ENCODE measurements around the gene GGTLC1.
A peak's percentile ranks its signal among the peaks of the same experiment; 100 is the strongest.

GGTLC1 gene

DNA sequence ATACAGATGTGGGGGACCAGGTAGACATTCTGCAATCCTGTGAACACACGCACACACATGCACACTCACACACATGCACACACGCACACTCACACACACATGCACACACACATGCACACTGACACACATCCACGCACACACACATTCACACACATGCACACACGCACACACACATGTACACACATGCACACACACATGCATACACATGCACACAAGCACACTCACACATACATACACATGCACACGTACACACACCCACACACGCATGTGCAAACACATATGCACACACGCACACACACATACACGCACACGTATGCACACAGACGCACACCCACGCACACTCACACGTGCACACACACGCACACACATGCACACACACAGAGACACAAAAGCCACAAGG lies 14.3 kb upstream of the GGTLC1 start:
- H3K27ac ChIP-seq (ENCODE audit: extremely low read depth, low read depth, low read length), result no peak overlapping the region
- TF ChIP-seq ZFHX2 (tag by site-specific recombination; conservative IDR thresholded peaks at IDR 0.05) (0 out of 2 replicates have a peak, but pooled peaks have one; percentile 21), ZNF558 (tag by site-specific recombination; IDR thresholded peaks at IDR 0.05) (no peak), ZNF274 (IDR thresholded peaks at IDR 0.05; ENCODE audit: low read length) (no peak), ZNF274 (tag by site-specific recombination; IDR thresholded peaks at IDR 0.05; ENCODE audit: borderline replicate concordance) (peak; percentile 18; the same call in 1 of the 2 replicates)
- TF ChIP-seq, protein P1, sequence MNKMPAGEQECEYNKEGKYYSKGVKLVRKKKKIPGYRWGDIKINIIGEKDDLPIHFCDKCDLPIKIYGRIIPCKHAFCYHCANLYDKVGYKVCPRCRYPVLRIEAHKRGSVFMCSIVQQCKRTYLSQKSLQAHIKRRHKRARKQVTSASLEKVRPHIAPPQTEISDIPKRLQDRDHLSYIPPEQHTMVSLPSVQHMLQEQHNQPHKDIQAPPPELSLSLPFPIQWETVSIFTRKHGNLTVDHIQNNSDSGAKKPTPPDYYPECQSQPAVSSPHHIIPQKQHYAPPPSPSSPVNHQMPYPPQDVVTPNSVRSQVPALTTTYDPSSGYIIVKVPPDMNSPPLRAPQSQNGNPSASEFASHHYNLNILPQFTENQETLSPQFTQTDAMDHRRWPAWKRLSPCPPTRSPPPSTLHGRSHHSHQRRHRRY (tag by site-specific recombination; IDR thresholded peaks at IDR 0.05), result 0 out of 2 replicates have a peak, but pooled peaks have one; percentile 20
- TF ChIP-seq, protein P2, sequence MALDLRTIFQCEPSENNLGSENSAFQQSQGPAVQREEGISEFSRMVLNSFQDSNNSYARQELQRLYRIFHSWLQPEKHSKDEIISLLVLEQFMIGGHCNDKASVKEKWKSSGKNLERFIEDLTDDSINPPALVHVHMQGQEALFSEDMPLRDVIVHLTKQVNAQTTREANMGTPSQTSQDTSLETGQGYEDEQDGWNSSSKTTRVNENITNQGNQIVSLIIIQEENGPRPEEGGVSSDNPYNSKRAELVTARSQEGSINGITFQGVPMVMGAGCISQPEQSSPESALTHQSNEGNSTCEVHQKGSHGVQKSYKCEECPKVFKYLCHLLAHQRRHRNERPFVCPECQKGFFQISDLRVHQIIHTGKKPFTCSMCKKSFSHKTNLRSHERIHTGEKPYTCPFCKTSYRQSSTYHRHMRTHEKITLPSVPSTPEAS (tag by site-specific recombination; IDR thresholded peaks at IDR 0.05), result peak; percentile 98

DNA sequence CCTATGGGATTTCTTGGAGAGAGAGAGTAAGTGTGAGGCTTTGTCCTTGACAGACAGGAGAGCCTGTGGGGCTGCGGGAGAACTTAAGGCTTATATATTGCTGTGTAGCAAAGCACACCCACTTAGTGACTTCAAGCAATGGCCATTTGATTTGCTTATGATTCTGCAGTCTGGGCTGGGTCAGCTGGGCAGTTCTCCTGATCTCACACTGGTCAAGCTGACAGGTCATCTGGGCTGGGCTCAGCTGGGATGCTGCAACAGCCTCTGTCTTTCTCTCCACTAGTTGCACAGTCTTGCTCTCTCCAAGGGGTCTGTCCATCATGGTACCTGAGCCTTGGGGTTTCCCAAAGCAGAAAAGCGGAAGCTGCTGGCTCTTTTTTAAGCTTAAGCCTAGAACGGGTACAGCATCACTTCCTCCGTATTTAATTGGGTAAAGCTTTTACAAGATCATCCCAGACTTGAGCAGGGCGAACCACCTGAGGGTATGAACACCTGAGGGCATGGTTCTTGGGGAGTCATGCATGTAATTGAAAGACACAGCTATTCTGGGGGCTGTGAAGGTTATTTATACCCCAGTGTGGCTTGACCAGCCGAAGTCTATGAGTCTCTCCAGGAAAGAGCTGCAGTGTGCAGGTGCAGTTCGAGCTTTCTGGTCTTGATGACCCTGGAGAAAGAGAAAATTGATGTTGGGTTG lies 13.3 kb upstream of the GGTLC1 start:
- POLR2A ChIA-PET, result no interaction called here
- H3K9me3 ChIP-seq (ENCODE audit: control insufficient read depth, insufficient read depth, low read depth, low read length), result no peaks in the 10 kb centered on the region
- H3K27ac ChIP-seq (ENCODE audit: extremely low read depth, low read depth, low read length), result no peak overlapping the region
- H3K4me3 ChIP-seq (ENCODE audit: low read depth, low read length), result no peak overlapping the region
- CTCF ChIA-PET, result interaction anchor here (0.6 to 1.0 kb wide), 2 partner anchors 119 to 916 kb away, joined by 3 read pairs; no protein-coding TSS in a partner anchor
- no peaks in the 10 kb centered on the region for H3K4me1 ChIP-seq (ENCODE audit: control insufficient read depth, insufficient read depth, low read length)
- H3K36me3 ChIP-seq (ENCODE audit: control insufficient read depth in 2 of 2, insufficient read depth in 1 of 2, low read length in 2 of 2), result no peaks in the 10 kb centered on the region
- TF ChIP-seq ZNF626 (tag by site-specific recombination; IDR thresholded peaks at IDR 0.05) (no peak), ZBTB48 (tag by site-specific recombination; IDR thresholded peaks at IDR 0.05) (no peak), ZNF354C (tag by site-specific recombination; IDR thresholded peaks at IDR 0.05; ENCODE audit: borderline replicate concordance, low read depth) (no peak), ZNF792 (tag by site-specific recombination; IDR thresholded peaks at IDR 0.05) (no peak), ZNF555 (tag by site-specific recombination; conservative IDR thresholded peaks at IDR 0.05) (no peak), WT1 (tag by site-specific recombination; IDR thresholded peaks at IDR 0.05) (no peak), ZNF274 (IDR thresholded peaks at IDR 0.05; ENCODE audit: low read length) (no peak), ZNF274 (tag by site-specific recombination; IDR thresholded peaks at IDR 0.05; ENCODE audit: borderline replicate concordance) (no peak)
- TF ChIP-seq, protein P3, sequence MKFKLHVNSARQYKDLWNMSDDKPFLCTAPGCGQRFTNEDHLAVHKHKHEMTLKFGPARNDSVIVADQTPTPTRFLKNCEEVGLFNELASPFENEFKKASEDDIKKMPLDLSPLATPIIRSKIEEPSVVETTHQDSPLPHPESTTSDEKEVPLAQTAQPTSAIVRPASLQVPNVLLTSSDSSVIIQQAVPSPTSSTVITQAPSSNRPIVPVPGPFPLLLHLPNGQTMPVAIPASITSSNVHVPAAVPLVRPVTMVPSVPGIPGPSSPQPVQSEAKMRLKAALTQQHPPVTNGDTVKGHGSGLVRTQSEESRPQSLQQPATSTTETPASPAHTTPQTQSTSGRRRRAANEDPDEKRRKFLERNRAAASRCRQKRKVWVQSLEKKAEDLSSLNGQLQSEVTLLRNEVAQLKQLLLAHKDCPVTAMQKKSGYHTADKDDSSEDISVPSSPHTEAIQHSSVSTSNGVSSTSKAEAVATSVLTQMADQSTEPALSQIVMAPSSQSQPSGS (tag by site-specific recombination; IDR thresholded peaks at IDR 0.05; ENCODE audit: low read depth), result no peak
- TF ChIP-seq, protein P4, sequence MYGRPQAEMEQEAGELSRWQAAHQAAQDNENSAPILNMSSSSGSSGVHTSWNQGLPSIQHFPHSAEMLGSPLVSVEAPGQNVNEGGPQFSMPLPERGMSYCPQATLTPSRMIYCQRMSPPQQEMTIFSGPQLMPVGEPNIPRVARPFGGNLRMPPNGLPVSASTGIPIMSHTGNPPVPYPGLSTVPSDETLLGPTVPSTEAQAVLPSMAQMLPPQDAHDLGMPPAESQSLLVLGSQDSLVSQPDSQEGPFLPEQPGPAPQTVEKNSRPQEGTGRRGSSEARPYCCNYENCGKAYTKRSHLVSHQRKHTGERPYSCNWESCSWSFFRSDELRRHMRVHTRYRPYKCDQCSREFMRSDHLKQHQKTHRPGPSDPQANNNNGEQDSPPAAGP (tag by site-specific recombination; IDR thresholded peaks at IDR 0.05), result no peak

More for the DNA sequence above, 14.3 kb upstream of the GGTLC1 start:
- Histone ChIP-seq H3K36me3 (ENCODE audit: control insufficient read depth in 2 of 2, insufficient read depth in 1 of 2, low read length in 2 of 2) (no peaks in the 10 kb centered on the region), H3K9me3 (ENCODE audit: control insufficient read depth, insufficient read depth, low read depth, low read length) (no peaks in the 10 kb centered on the region), H3K4me1 (ENCODE audit: control insufficient read depth, insufficient read depth, low read length) (no peaks in the 10 kb centered on the region), H3K4me3 (ENCODE audit: low read depth, low read length) (no peak overlapping the region)
- ChIA-PET POLR2A (no interaction called here), CTCF (interaction anchor here (1.0 kb wide), 1 partner anchor 915 kb away, joined by 3 read pairs; no protein-coding TSS in a partner anchor)

DNA sequence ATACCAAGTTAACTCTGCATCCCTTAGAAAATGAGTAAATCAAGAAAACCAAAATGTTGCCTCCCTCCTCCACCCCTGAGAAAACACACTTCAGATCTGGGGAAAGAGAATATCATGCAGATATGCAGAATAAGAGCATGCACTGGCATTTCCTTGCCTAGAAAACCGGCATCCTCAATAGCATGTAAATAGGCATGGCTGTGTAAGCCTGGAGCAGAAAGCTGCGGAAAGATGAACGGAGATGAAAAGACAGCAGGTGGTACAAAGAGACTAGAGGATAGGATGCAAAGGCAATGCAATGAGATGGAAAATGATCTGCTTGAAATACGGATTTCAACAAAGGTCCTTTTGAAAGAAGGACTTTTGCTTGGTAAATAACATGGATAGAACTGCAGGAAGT lies 10.3 kb upstream of the GGTLC1 start:
- H3K9me3 ChIP-seq (ENCODE audit: control insufficient read depth, insufficient read depth, low read depth, low read length), result no peaks in the 10 kb centered on the region
- ChIA-PET CTCF (interaction anchor here (0.8 kb wide), 1 partner anchor 21 kb away, joined by 3 read pairs; no protein-coding TSS in a partner anchor), POLR2A (no interaction called here)
- H3K4me1 ChIP-seq (ENCODE audit: control insufficient read depth, insufficient read depth, low read length), result no peaks in the 10 kb centered on the region
- no peaks in the 10 kb centered on the region for H3K36me3 ChIP-seq (ENCODE audit: control insufficient read depth in 2 of 2, insufficient read depth in 1 of 2, low read length in 2 of 2)
- H3K4me3 ChIP-seq (ENCODE audit: low read depth, low read length), result no peak overlapping the region
- H3K27ac ChIP-seq (ENCODE audit: extremely low read depth, low read depth, low read length), result no peak overlapping the region
- TF ChIP-seq ZIC2 (tag by site-specific recombination; IDR thresholded peaks at IDR 0.05) (no peak), ZNF23 (tag by site-specific recombination; IDR thresholded peaks at IDR 0.05; ENCODE audit: borderline replicate concordance) (no peak), ZNF174 (tag by site-specific recombination; IDR thresholded peaks at IDR 0.05) (no peak), MYNN (tag by site-specific recombination; IDR thresholded peaks at IDR 0.05; ENCODE audit: borderline replicate concordance) (no peak), ZNF670 (tag by site-specific recombination; IDR thresholded peaks at IDR 0.05; ENCODE audit: low read depth) (no peak)
- TF ChIP-seq, protein P5, sequence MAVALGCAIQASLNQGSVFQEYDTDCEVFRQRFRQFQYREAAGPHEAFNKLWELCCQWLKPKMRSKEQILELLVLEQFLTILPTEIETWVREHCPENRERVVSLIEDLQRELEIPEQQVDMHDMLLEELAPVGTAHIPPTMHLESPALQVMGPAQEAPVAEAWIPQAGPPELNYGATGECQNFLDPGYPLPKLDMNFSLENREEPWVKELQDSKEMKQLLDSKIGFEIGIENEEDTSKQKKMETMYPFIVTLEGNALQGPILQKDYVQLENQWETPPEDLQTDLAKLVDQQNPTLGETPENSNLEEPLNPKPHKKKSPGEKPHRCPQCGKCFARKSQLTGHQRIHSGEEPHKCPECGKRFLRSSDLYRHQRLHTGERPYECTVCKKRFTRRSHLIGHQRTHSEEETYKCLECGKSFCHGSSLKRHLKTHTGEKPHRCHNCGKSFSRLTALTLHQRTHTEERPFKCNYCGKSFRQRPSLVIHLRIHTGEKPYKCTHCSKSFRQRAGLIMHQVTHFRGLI (tag by site-specific recombination; IDR thresholded peaks at IDR 0.05), result no peak
- TF ChIP-seq, protein P6, sequence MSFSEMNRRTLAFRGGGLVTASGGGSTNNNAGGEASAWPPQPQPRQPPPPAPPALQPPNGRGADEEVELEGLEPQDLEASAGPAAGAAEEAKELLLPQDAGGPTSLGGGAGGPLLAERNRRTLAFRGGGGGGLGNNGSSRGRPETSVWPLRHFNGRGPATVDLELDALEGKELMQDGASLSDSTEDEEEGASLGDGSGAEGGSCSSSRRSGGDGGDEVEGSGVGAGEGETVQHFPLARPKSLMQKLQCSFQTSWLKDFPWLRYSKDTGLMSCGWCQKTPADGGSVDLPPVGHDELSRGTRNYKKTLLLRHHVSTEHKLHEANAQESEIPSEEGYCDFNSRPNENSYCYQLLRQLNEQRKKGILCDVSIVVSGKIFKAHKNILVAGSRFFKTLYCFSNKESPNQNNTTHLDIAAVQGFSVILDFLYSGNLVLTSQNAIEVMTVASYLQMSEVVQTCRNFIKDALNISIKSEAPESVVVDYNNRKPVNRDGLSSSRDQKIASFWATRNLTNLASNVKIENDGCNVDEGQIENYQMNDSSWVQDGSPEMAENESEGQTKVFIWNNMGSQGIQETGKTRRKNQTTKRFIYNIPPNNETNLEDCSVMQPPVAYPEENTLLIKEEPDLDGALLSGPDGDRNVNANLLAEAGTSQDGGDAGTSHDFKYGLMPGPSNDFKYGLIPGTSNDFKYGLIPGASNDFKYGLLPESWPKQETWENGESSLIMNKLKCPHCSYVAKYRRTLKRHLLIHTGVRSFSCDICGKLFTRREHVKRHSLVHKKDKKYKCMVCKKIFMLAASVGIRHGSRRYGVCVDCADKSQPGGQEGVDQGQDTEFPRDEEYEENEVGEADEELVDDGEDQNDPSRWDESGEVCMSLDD (tag by site-specific recombination; IDR thresholded peaks at IDR 0.05), result no peak

Data from HEK293 (cell line).